Omental fat pad (tissue), 4 donors: Measurements from ENCODE around the gene SPAG5. TPM values are rescaled to one million over a fixed set of nuclear protein-coding genes. Genes with fewer than 3 reads are reported as not detected.

Experiments
- ATAC-seq: fragments of 150-250 bp; one replicate; pipeline ENCODE4 v1.9.1; 2016; ENCODE audit warnings: mild to moderate bottlenecking, moderate library complexity; ENCODE audit not compliant: low FRiP score
- DNase-seq: peaks from one replicate; pipeline ENCODE4 v3.0.0-alpha.2; 2019; ENCODE audit warnings: low spot score
- total RNA-seq, 4 donors: library from RNA; depleted of rRNA; stranded (reverse); fragments of >200 nt; gene quantifications; one replicate each; pipeline ENCODE4 v1.1.0, GENCODE V29; 2016
- TF ChIP-seq, protein P1 (sequence below), 3 donors: fragments of 450-650 bp; IDR thresholded peaks; one replicate each; pipeline ENCODE4 v1.5.1; 2016 to 2017; ENCODE audit warnings: antibody characterized with exemption in 3 of 3, mild to moderate bottlenecking in 3 of 3, moderate library complexity in 2 of 3

SPAG5 gene
- total RNA-seq, 4 donors from 2014 or later = 0.50 to 12.0 (median 4.5) TPM

DNA sequence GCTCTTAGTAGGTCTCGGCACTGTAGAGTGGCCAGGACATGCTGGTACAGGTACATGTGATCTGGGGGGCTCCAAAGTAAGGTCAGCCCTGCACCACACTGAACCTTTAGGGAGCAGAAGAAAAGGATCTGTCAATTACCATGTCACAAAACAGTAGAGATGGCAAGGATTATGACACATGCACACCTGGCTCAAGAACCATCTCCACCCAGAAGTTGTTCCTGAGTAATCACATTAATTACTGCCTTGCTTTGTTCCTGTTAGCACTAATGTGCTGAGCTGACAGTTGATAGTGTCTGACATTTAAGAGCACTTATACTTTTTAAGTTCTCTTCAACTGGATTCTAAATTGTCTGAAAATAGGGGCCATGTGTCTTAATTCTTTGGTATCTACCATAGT lies 36.7 kb upstream of the SPAG5 start:
- DNase-seq = no peak
- no peak for ATAC-seq
- TF ChIP-seq, protein P1, sequence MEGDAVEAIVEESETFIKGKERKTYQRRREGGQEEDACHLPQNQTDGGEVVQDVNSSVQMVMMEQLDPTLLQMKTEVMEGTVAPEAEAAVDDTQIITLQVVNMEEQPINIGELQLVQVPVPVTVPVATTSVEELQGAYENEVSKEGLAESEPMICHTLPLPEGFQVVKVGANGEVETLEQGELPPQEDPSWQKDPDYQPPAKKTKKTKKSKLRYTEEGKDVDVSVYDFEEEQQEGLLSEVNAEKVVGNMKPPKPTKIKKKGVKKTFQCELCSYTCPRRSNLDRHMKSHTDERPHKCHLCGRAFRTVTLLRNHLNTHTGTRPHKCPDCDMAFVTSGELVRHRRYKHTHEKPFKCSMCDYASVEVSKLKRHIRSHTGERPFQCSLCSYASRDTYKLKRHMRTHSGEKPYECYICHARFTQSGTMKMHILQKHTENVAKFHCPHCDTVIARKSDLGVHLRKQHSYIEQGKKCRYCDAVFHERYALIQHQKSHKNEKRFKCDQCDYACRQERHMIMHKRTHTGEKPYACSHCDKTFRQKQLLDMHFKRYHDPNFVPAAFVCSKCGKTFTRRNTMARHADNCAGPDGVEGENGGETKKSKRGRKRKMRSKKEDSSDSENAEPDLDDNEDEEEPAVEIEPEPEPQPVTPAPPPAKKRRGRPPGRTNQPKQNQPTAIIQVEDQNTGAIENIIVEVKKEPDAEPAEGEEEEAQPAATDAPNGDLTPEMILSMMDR (IDR thresholded peaks at IDR 0.05) = no peak

DNA sequence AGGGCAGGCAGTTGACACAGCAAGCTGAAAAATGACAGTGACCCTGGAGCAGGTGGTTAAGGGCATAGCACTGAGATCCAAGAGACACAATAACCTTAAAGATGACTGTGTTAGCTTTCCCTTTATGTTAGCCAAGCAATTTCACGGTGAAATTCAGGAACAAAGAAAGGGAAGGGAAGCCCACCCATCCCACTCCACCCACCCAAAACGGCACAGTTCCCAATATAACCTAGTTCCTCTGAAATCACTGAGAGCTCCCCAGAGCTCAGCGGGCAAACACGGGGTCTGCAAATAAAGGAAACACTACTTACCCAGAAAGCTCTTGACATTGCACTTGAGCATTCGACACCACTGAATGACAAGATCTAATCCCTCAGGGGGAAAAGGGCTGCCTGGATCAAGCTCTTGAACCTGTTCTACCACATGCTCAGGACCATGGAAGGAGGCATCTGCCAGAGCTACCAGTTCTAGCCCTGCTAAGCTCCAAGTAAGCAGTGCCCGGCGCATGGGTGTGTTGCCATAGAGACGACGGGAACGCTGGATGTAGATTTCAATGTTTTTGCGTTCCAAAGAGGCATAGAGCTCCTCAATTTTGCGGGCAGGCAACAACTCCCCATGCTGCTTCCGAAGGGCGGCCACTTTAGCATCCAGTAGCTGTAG lies 35.5 kb upstream of the SPAG5 start:
- TF ChIP-seq, protein P1 (IDR thresholded peaks at IDR 0.05) = no peak
- ATAC-seq (no peak), DNase-seq (no peak)

DNA sequence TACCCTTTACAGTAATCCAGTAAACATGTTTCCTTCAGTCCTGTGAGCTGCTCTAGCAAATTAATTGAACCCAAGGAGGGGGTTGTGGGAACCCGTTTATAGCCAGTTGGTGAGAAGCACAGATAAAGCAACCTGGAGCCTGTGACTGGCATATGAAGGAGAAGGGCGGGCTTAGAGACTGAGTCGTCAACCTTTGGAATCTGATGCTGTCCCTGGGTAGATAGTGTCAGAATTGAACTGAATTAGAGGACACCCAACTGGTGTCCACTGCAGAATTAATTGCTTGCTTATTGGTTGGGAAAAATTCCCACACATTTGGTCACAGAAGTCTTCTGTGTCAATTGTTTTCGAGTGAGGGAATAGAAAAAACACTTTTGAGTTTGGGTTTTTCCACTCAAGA lies 28.0 kb upstream of the SPAG5 start:
- TF ChIP-seq, protein P1 (IDR thresholded peaks at IDR 0.05) = no peak
- ATAC-seq = no peak
- no peak for DNase-seq

DNA sequence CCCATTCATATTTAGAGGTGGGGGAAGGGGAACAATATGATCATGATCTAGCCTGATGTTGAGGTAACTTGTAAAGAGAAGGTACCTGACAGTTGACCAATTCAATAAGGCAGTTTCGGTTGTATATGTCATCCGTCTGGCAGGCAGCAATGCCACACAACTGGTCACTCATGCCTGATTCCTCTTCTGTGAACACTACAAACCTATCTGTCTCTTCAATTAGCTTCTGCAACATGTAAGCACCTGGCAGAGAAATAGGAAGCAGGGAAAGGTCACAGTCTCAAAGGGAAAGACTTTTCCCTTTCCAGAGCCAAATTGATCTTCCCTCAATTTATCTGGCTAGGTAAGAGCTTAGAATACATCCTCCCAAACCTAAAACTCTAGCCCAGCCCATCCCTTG lies 25.3 kb upstream of the SPAG5 start:
- no peak for DNase-seq
- ATAC-seq = no peak
- TF ChIP-seq, protein P1 (IDR thresholded peaks at IDR 0.05) = no peak

DNA sequence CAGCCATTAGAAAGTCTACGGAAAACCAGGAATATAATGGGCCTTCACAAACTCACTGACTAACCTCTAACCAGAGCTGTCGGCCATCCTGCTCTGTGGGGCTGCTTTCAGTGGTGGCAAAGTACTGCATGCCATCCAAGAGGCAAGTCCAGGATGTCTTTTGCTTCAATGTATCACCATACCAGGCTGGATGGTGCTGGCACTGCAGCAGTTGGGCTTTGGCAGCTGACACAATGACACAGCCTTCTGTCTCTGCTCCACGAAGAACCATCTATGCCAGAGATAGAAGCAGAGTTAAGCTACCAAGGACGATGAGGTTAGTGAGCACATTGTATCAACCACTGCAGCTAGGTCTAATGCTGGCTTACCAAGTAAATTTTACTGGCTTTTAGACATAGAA lies 24.9 kb upstream of the SPAG5 start:
- DNase-seq (no peak), ATAC-seq (no peak)
- TF ChIP-seq, protein P1 (IDR thresholded peaks at IDR 0.05) = no peak

DNA sequence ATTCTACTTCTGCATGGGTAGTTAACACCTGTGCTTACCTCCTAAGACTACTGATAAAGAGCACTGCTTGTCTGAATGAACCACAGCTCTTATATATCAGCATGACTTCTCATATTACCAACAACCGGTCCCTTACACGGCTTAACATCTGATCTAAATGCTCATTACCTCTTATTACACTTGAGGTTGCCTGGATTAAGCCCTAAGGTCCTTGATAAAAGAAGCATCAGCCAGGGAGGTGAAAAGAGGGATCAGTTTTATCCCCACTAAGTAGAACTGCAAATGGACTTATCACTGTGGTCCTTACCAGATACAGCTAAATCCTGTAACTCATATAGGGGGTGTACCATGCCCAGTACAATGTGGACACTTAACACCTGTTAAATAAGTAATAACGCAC lies 23.4 kb upstream of the SPAG5 start:
- TF ChIP-seq, protein P1 (IDR thresholded peaks at IDR 0.05) = no peak
- no peak for DNase-seq
- ATAC-seq = no peak

DNA sequence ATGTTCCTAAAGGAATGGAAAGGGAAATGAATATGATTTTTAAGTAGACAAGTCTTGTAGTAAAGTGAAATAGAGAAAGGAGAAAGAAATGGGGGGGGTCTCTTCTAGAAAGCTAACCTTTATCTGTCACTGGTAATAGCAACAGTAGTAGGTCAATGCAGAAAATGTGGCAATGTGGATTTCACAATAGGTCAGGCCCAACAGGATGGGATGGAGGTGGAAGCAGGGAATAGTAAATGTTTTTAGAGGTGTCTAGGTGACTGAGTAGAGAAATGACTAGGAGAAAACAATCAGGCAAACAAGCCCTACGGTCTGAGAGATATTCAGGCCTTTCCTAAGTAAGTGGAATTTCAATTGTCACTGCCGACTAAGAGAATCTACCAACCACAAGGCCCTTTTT lies 21.2 kb upstream of the SPAG5 start:
- ATAC-seq (no peak), DNase-seq (no peak)
- TF ChIP-seq, protein P1 (IDR thresholded peaks at IDR 0.05) = no peak
